ENCODE measurements around the gene PSMD5. TPM values are rescaled to one million over a fixed set of nuclear protein-coding genes. Genes with fewer than 3 reads are reported as not detected.
A peak's percentile ranks its signal among the peaks of the same experiment; 100 is the strongest.

The PSMD5 gene
- total RNA-seq, 2 experiments from 2014 or later, result 52.3 to 55.3 TPM

- no peaks in the 10 kb centered on the region for H3K27me3 Mint-ChIP-seq
- ATAC-seq (no peak), DNase-seq (no peak)
- H3K4me3 Mint-ChIP-seq, result peak overlapping the region; percentile 83
- peaks cover 71% of the 10 kb centered on the region for H3K4me1 Mint-ChIP-seq (ENCODE audit: low read depth)
- intact Hi-C loops (cut with micrococcal nuclease), result loop anchor here (5.0 kb wide), 2 partner anchors 48 to 122 kb away; partner anchors contain the start of gene TRAF1
- H3K27ac Mint-ChIP-seq, result peak overlapping the region; percentile 94
- peaks cover 34% of the 10 kb centered on the region for H3K36me3 Mint-ChIP-seq (ENCODE audit: low read depth)
- no peak for TF ChIP-seq CTCF (IDR thresholded peaks at IDR 0.05)
- ChIA-PET CTCF (interaction anchor here (2.2 to 4.4 kb wide), 2 partner anchors 10 kb away, joined by 8 to 30 read pairs; no protein-coding TSS in a partner anchor), POLR2A (interaction anchor here (0.9 to 67.1 kb wide), 3 partner anchors 11 to 35 kb away, joined by 3 to 2439 read pairs (median 3); partner anchors contain the start of gene TRAF1)
- no peaks in the 10 kb centered on the region for H3K9me3 Mint-ChIP-seq
These were observed 36.7 kb upstream of the PSMD5 start for GRCh38 chr9:120879446-120879845.

GRCh38 chr9:120878188-120879130 lies 35.7 kb upstream of the PSMD5 start:
- Mint-ChIP-seq H3K36me3 (ENCODE audit: low read depth) (peaks cover 44% of the 10 kb centered on the region), H3K4me1 (ENCODE audit: low read depth) (peaks cover 76% of the 10 kb centered on the region), H3K4me3 (peak overlapping the region; percentile 83), H3K9me3 (no peaks in the 10 kb centered on the region), H3K27me3 (no peaks in the 10 kb centered on the region), H3K27ac (peak overlapping the region; percentile 94)
- DNase-seq, result peak; percentile 72
- ATAC-seq, result peak; percentile 35
- intact Hi-C loops (cut with micrococcal nuclease), result loop anchor here (5.0 kb wide), 2 partner anchors 49 to 121 kb away; partner anchors contain the start of gene TRAF1
- no peak for TF ChIP-seq CTCF (IDR thresholded peaks at IDR 0.05)
- POLR2A ChIA-PET, result interaction anchor here (0.6 to 67.1 kb wide), 5 partner anchors 10 to 85 kb away, joined by 3 to 2439 read pairs (median 3); partner anchors contain the start of genes FBXW2 and TRAF1
- CTCF ChIA-PET, result interaction anchor here (1.0 to 4.4 kb wide), 2 partner anchors 9 to 11 kb away, joined by 3 to 30 read pairs; no protein-coding TSS in a partner anchor

GRCh38 chr9:120877276-120878034 lies 34.7 kb upstream of the PSMD5 start:
- Mint-ChIP-seq H3K4me3 (peak overlapping the region; percentile 83), H3K9me3 (no peaks in the 10 kb centered on the region), H3K36me3 (ENCODE audit: low read depth) (peaks cover 53% of the 10 kb centered on the region), H3K27me3 (no peaks in the 10 kb centered on the region), H3K27ac (peak overlapping the region; percentile 94), H3K4me1 (ENCODE audit: low read depth) (peaks cover 77% of the 10 kb centered on the region)
- CTCF ChIA-PET, result interaction anchor here (0.6 to 4.4 kb wide), 4 partner anchors 8 to 54 kb away, joined by 3 to 30 read pairs (median 3); no protein-coding TSS in a partner anchor
- intact Hi-C loops (cut with micrococcal nuclease), result loop anchor here (2.0 to 5.0 kb wide), 3 partner anchors 15 to 120 kb away; partner anchors contain the start of gene TRAF1
- ATAC-seq (peak; percentile 25), DNase-seq (peak; percentile 86)
- TF ChIP-seq CTCF (IDR thresholded peaks at IDR 0.05), result no peak
- POLR2A ChIA-PET, result interaction anchor here (1.1 to 67.1 kb wide), 4 partner anchors 14 to 84 kb away, joined by 3 to 2439 read pairs (median 10); partner anchors contain the start of genes FBXW2 and TRAF1

- peak within 1 kb of the TSS; percentile 91 for H3K4me3 Mint-ChIP-seq
- no peaks in the 10 kb centered on the region for H3K9me3 Mint-ChIP-seq
These were observed 34.1 kb upstream of the PSMD5 start, which contains the start of gene PHF19 for GRCh38 chr9:120876842-120877240. TSS of gene PHF19 (minus strand) at chr9:120877188. CDS start at chr9:120874741, 2,447 bp downstream.

More at GRCh38 chr9:120876842-120877240, 34.1 kb upstream of the PSMD5 start, which contains the start of gene PHF19:
- peak; percentile 25 for ATAC-seq
- ChIA-PET POLR2A (interaction anchor here (1.1 to 67.1 kb wide), 6 partner anchors 13 to 83 kb away, joined by 3 to 2439 read pairs (median 6); partner anchors contain the start of genes FBXW2 and TRAF1), CTCF (interaction anchor here (1.5 to 4.4 kb wide), 2 partner anchors 12 to 55 kb away, joined by 3 to 30 read pairs; no protein-coding TSS in a partner anchor)
- H3K27ac Mint-ChIP-seq, result peak within 1 kb of the TSS; percentile 94
- peaks cover 58% of the 10 kb centered on the region for H3K36me3 Mint-ChIP-seq (ENCODE audit: low read depth)
- no peaks in the 10 kb centered on the region for H3K27me3 Mint-ChIP-seq
- DNase-seq, result peak; percentile 69
- intact Hi-C loops (cut with micrococcal nuclease), result loop anchor here (2.0 to 5.0 kb wide), 3 partner anchors 16 to 120 kb away; partner anchors contain the start of gene TRAF1
- TF ChIP-seq CTCF (IDR thresholded peaks at IDR 0.05), result no peak
- peaks cover 77% of the 10 kb centered on the region for H3K4me1 Mint-ChIP-seq (ENCODE audit: low read depth)

All from activated CD8-positive, alpha-beta T cell treated with anti-CD3 and anti-CD28 coated beads for 36 hours (primary cell).